NCI-H345 (cell line): ENCODE measurements around the gene ANGPT4.
"Not testable (repeated sequence)": the region's sequence is repeated elsewhere in the genome, so short reads cannot be mapped to it uniquely, and the experiment has no call there.

ENCODE experiments used
- DNase-seq: peaks from one replicate; lab custom pipeline; 2025; lab: John Stamatoyannopoulos, UW

ANGPT4 gene

DNA sequence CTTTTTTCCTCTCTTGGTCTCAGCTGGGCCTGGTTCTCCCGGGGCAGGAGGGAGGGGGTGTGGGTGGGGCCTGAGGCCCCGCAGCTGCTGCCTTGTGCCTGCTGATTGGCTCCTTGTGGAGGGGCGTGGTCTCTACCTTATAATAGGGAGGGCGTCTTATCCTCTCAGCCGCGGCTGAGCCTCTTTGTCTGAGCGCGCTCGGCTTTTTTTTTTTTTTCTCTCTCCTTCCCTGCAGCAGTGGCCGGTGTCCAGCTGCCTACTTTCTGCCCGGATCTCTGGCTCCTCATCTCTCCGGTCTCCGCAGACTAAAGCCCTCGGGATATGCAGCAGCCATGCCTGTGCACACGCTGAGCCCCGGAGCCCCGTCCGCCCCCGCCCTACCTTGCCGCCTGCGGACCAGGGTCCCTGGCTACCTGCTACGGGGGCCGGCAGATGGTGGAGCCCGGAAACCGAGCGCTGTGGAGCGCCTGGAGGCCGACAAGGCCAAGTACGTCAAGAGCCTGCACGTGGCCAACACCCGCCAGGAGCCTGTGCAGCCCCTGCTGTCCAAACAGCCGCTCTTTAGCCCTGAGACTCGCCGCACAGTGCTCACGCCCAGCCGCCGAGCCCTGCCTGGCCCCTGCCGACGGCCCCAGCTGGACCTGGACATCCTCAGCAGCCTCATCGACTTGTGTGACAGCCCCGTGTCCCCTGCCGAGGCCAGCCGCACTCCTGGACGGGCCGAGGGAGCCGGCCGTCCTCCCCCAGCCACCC lies 71.5 kb downstream of the ANGPT4 start:
- peak; percentile 96 for DNase-seq

DNA sequence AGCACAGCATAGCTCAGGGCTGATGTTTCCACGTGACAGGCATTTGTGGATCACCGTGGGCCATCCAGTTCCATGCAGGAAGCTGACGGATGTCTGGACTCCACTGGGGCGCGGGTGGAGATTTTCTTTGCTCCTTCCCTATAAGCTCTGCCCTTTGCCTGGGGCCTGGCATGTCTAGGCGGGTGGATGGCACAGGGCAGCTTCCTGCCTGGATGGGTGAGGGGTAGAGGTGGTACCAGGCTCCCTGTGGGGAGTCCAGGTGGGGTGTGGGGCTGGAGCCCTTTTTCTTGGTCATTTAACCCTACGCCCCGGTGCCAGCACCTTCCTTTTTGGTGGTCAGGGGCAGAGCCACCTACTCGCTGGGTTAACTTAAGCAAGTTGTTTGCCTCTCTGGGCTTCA lies 72.2 kb downstream of the ANGPT4 start:
- DNase-seq = no peak

DNA sequence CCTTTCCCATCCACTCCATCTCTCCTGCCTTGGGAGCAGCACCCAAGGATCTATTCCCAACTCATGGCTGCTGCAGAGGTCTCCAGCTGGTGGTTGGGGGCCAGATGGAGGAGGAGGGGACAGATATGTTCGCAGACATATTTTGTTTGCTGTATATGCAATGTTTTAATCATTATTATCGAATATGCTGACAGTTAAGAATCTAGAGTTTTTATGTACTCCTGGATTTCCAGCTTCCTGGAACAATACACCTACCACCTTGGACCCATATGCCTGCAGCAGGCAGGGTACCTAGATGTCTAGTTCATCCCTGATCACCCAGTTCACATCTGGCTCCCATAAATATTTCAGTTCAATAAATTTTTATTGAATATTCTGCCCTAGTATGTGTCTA lies 73.6 kb downstream of the ANGPT4 start:
- DNase-seq = no peak

DNA sequence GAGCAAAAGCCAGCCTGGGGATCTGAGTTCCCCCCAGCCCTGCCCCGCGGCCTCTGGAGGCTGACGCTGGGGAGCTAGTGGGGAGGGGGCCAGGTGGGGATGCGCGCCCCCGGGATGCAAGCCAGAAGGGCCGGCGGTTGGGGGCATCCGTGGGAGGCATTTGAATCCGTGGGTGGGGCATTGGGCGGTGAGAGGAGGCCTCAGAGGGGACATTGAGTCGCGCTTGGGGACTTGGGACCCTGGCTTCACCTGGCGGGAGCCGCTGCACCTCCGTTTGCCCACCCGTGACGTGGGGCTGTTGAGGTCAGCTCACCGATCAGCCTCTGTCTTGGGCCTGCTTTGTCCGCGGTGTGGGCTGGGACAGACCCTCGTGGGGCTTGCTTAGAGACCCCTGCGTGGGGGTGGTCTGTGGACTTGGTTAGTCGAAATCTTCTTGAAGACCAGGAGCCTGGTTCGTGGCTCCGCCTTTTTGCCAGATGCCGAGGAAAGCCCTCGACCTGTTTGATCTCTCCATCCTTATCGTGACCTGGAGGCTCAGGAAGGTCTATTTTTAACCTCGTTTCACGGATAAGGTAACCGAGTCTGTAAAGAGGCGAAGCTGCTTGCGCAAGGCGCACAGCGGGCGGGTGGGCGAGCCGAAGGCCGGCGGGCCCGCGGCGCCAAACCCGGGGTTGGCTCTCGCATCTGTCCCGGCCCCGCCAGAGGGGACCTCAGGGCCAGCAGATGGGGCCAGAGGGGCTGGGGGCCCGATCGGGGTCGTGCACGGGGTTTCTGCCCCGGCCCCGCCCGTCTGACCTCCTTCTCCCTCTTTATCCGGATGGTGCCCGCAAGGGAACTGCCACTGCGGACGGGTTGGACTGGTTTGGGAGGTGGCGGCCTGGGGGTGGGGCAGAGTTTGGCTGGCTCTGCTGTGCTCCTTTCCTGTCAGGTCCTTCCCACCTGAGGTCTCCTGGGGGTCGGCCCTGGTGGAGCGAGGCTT lies 74.3 kb downstream of the ANGPT4 start:
- DNase-seq = no peak

DNA sequence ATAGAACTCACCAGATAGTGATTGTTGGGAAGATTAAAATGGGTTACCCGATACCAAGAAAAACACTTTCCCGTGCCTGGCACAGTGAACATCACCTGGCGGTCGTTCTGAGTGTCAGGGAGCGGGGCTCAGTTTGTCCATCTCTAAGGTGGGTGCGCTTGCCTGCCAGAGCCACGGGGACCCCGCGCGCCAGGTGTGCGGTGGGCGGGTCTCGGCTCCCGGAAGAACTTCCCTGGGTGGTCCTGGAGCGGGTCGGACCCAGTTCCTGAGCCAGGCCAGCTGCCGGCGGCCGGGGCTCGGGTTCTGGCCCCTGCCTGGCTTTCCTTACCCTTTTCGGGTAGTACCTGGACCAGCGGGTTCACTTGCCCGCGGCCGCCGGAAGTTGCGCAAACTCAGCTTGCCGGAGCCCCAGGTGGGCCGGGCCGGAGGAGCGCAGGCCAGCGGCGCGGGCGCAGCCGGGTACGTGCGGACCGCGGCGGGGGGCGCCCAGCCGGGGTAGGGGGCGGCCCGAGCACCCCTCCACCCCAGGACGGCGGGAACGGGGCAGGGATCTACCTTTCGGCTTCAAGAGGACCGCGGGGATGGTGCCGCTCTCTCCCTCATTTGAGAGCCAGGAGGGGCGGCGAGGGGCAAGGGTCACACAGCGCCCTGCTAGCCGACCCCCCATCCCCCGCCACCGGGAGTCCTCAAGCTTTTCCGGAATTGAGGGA lies 75.1 kb downstream of the ANGPT4 start:
- DNase-seq = no peak

DNA sequence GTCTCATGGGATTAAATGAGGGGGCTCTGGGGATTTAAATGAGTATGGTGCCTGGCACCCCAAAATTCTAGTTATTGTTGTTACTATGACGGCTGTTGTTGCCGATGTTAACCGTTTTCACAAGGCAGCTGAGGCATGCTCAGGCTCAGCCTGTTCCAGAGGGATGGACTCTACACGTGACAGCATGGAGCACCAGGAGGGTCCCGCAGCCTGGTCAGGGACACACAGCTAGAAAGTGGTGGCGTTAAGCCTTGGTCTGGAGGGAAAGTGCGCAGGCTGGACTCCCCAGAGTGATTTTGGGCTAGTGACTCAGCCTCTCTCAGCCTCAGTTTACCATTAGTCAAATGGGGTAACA lies 75.7 kb downstream of the ANGPT4 start:
- DNase-seq = no peak

DNA sequence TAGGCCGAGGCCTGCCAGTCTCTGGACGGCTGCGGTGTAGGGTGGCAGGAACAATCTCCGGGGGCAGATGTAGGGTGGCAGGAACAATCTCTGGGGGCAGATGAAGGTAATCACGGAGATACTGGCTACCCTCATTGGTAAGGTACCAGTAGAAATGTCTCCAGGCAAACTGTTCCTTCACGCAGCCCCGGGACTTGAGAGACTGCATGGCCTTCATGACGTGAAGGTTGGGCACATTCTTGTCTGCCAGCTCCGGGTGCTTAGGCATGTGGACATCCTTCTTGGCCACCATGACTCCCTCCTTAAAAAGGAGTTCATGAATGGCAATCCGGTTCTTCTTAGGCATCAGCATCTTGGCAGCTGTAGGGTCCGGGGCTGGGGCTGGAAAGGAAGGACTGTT lies 76.5 kb downstream of the ANGPT4 start:
- no peak for DNase-seq

DNA sequence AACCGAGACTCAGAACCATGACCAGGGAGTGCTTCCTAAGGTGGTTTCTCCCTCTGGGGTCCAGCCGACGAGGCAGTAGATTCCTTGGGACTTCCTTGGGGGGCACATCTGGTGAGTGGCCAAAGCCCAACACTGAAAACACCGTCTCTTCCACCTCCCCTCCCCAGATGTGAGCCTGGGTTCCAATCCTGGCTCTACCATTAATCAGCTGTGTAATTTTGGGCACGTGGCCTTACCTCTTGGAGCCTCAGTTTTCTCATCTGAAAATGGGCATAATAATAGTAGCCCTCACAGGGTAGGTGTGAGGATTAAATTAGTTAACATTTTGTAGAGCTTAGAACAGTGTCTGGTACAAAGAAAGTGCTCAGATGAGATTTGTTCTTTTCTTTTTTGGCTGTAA lies 77.1 kb downstream of the ANGPT4 start:
- DNase-seq = no peak

DNA sequence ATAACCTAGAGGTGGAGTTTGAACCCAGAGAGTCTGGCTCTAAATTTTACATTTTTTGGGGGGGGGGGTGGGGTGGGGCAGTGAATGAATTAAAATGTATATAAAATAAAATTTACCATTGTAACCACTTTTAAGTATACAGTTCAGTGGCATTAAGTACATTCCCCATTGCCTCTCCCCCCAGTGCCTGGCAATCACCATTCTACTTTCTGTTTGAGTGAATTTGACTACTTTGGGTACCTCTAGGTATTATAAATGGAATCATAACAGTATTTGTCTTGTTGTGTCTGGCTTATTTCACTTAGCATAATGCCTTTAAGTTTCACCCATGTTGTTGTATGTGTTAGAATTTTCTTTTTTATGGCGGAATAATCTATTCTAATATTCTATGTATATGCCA lies 79.9 kb downstream of the ANGPT4 start:
- DNase-seq = no peak

DNA sequence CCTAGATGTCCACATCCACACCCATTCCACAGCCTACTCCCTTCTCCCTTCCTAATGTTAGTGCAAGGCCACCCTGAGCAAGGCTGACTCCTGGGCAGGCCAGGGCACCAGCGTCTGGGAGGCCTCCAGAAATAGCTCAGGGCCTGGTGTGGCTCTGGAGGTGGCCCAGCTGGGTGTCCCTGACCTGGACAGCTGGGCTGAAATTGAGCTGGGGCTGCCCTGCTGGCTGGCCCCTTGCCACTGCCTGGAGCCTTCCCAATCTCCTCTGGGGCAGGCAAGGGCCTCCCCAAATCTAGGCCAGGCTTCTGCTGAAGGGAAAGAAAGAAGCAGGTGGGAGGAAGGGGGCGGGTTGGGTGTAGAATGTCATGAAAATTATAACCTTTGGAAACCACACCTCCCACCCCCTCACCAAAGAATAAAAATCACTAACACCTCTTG lies 80.5 kb downstream of the ANGPT4 start:
- DNase-seq = no peak

DNA sequence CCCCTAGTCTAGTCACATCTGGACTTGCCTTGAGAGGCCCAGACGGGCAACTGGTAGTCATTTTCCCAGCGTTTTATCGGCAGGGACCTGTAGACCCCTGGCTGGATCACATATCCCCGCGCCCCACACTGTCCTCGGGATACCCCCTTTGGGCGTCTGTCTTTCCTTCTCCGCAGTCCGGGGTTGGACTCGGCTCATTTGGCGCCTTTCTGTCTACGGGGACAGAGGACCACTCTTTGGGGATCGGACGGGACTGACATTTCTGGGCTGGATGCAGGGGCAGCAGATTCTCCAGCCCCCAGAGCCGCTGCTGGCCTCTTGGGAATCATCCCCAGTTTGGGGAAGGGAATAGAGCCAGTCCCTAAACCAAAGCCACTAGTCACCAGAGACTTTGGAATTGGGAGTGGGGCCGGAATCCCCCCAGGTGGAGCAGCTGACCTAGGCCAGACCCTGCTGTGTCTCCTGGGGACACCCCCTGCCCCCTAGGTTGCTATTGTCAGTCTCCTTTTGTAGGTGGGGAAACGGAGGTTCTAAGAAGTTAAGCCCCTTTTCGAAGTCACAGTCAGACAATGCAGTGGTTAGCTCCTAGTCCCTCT lies 81.9 kb downstream of the ANGPT4 start:
- DNase-seq = no peak

DNA sequence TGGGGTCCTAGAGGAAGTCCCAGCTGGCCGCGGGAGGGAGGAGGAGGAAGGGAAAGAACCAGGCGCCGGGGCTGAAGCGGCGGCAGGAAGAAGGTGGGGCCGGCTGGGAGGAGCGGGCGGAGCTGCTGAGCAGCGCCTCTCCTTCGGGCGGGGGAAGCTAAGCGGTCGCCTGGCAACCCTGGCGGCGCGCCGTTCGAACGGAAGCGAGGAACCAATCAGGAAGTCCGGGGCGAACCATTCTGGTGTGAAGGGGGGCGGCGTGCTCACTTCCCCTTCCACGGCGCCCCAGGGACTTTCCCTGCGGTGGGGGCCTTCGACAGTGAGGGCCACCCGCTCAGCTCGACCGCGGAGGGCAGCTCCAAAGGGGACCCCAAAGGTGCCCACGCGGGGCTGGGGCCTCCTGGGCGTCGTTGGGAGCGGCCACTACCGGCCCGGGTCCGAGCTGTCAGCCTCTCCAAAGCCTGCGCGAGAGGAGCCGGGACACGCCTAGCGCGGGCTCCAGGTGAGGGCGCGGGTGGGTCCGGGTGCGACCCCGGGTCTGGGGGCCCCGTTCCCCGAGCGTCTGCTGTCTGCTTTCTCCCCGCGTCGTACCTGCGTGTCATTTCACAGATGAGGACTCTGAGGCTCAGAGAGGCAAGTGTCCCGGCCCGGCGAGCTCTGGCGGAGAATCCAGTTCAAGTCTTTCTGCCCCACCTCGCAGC lies 82.5 kb downstream of the ANGPT4 start, which contains the start of gene FAM110A:
Gene FAM110A, plus strand, starts transcription at position 266 of the 701 bp plus-strand sequence. CDS start 11,090 bp downstream, outside the sequence.
- peak; percentile 97 for DNase-seq

DNA sequence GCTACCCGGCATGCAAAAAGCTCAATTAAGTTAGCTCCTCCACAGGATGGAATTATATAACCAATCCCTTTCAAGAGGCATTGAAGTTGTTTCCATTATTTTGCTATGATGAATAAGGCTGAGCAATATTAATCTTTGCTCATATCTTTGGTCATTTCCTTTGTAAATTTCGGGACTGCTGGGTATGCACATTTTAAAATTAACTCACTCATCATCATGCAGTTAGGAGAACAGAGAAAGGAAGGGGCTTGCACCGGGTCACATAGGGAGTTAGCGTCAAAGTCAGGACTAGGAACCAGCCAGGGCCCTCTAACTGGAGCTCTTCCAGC lies 83.0 kb downstream of the ANGPT4 start:
- no peak for DNase-seq

DNA sequence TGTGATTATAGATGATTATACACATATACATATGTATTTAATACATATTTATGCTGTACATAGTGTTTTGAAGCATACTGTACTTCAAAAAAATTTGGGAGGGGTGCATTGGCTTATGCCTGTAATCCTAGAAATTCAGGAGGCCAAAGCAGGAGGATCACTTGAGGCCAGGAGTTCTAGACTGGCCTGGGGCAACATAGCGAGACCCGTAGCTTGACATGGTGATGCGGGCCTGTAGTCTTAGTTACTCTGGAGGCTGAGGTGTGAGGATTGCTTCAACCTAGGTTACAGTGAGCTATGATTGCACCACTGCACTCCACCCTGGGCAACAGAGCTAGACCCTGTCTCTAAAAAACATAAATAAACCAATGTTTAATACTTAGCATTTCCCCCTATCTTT lies 84.2 kb downstream of the ANGPT4 start:
- DNase-seq = no peak

DNA sequence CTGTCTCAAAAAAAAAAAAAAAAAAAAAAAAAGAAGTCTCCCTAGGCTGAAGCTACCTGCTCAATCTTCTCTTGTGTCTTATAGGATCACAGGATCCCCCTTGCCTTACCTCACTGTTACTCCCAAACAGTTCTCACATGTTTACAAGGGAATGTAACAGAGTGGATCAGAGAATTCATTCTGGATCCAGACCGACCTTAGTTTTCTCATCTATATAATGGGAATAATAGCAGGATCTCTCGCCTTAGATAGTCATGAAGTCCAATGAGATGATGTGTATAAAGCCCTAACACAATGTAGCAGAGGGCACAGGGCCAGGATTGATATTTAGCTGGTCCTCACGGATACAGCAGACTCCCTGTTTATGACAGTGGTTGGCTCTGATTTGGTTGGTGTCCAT lies 84.9 kb downstream of the ANGPT4 start:
- DNase-seq = no peak

DNA sequence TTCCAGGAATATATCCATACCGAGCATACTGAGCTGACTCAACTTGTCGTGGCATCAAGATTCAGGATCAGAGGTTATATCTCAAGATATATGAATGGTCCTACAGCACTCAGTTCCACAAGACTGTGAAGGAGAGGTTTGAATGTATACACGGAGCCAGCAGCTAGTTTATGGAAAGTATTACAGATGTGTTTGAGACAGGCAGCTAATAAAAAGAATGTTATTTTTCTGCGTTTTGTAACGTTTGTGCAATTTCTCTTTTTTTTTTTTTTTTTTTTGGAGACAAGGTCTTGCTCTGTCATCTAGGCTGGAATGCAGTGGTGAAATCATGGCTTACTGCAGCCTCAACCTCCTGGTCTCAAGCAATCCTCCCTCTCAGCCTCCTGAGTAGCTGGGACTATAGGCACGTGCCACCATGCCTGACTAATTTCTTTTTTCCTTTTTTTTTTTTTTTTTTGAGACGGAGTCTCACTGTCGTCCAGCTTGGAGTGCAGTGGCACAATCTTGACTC lies 86.1 kb downstream of the ANGPT4 start:
- no peak for DNase-seq

DNA sequence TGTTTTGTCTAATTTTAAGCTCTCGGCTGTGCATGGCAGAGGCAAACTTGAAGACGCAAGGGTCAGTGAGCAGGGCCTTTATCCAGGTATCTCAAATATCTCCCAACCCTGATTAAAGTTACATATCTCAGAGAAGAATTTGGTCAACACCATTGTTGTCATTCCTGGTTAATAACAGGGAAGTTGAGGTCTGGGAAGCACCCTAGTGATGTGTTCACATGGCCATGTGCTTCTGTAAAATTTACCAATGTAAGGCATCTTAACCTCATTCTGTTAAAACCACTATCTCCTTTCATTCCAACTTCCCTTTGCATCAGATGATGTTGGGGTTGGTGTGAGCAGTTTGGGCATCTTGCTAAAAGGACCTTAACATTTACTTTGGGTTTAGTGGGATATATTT lies 86.6 kb downstream of the ANGPT4 start:
- no peak for DNase-seq

DNA sequence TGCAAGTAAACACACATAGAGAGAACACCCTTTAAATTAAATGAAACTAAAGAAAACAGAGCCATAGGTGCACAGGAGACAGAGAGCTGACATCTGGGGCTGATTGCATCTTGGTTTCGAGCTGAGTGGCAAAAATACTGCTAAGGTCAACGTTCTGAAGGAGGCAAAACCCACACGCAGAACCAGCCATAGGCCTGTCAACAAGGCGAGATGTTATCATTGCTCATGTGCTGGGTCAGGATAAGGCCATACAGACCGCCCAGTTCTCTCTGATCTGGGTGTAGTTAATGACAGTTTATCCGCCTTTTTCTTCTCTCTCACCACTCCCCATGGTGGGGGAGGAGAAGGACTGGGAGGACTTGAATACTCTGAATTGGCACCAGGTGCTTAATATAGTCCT lies 87.1 kb downstream of the ANGPT4 start:
- no peak for DNase-seq

DNA sequence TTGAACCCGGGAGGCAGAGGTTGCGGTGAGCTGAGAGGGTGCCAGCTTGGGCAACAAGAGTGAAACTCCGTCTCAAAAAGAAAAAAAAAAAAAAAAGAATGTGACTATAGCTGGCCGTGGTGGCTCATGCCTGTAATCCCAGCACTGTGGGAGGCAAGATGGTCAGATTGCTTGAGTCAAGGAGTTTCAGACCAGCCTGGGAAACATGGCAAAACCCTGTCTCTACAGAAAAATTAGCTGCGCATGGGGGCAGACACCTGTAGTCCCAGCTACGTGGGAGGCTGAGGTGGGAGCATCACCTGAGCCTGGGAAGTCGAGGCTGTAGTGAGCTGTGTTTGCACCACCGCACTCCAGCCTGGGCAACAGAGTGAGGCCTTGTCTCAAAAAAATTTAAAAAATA lies 88.2 kb downstream of the ANGPT4 start:
- DNase-seq = not testable (repeated sequence)

DNA sequence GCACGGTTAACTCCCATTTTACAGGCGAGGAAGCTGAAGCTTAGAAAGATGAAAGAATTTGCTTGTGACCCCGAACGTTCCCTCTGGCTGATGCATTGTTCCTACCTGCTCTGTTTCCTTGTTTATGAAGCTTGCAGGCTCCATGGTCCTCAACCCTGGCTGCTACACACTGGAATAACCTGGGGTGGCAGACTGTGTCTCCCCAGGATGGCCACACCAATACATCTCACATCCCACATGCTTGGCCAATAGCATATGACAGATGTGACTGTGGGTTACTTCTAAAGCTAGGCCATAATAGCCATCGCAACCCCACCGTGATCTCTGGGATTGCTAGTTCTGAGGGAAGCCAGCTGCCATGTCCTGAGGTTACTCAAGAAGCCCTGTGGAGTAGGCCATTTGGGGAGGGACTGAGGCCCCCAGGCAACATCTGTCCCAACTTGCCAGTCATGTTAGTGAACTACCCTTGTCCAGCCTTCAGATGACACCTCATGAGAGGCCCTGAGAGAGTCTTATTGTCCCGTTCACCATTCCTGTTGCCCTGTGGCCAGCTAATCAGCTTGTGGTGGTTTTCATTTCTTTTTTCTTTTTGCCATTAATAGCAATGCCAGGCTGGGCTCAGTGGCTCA lies 89.3 kb downstream of the ANGPT4 start:
- DNase-seq = no peak
